Measurements from ENCODE around the gene B4GALT1.
A peak's percentile ranks its signal among the peaks of the same experiment; 100 is the strongest.

- TF ChIP-seq POLR2A (IDR thresholded peaks at IDR 0.05) (no peak), CTCF (IDR thresholded peaks at IDR 0.05) (peak in 4 of 6 experiments; percentile 36 to 50 (median 40))
These were observed 3.6 kb upstream of the B4GALT1 start for GRCh38 chr9:33170464-33171415.

Data from thyroid gland (tissue), 4 donors.